SK-N-SH (cell line): ENCODE data around the gene DLGAP5. TPM values are rescaled to one million over a fixed set of nuclear protein-coding genes. Genes with fewer than 3 reads are reported as not detected.

Experiments
- CTCF ChIA-PET: fragments of 300-600, 350-600 bp; formaldehyde crosslinking; extraction: SDS; loops from one replicate; lab custom pipeline; 2021; lab: Yijun Ruan, JAX
- POLR2A ChIA-PET: fragments of 350-600 bp; sonication (Branson Sonifier 250); formaldehyde crosslinking; extraction: SDS; loops from one replicate; lab custom pipeline; 2020; ENCODE audit warnings: antibody characterized with exemption, inconsistent platforms; lab: Yijun Ruan, JAX
- DNase-seq: peaks from one replicate; pipeline ENCODE4 v3.0.0; 2012
- H2AFZ ChIP-seq: fragments of 200-600 bp; sonication (generic); 2 replicates; pipeline ENCODE4 v1.8.1; 2016; ENCODE audit warnings: antibody characterized with exemption, mild to moderate bottlenecking, low read depth
- H3F3A ChIP-seq: fragments of 200-600 bp; sonication (generic); replicated peaks from 2 replicates; pipeline ENCODE3; 2016; ENCODE audit warnings: antibody characterized with exemption, mild to moderate bottlenecking; ENCODE audit not compliant: insufficient read depth
- H3K27ac ChIP-seq, 2 experiments: fragments of 200-500 bp in 1 of 2; fragments of 200-600 bp in 1 of 2; sonication (Bioruptor generic) in 1 of 2; sonication (generic), shearing (Covaris generic) in 1 of 2; 2 replicates each; pipeline versions ENCODE4 v1.5.1 to v1.6.1; 2014 to 2016; ENCODE audit warnings: low read depth in 2 of 2, inconsistent platforms in 1 of 2, low read length in 1 of 2, mild to moderate bottlenecking in 1 of 2, mixed read lengths in 1 of 2
- H3K27me3 ChIP-seq: fragments of 200-600 bp; sonication (generic), shearing (Covaris generic); 2 replicates; pipeline ENCODE4 v1.6.1; 2016; ENCODE audit warnings: mixed run types; ENCODE audit not compliant: insufficient read depth
- H3K36me3 ChIP-seq, 2 experiments: fragments of 200-500 bp in 1 of 2; fragments of 200-600 bp in 1 of 2; sonication (Bioruptor generic) in 1 of 2; sonication (generic) in 1 of 2; replicated peaks in 1 of 2; 2 replicates each; pipeline versions ENCODE3 to v1.5.1; 2014 to 2016; ENCODE audit warnings: low read length in 1 of 2, mild to moderate bottlenecking in 1 of 2; ENCODE audit not compliant: insufficient read depth in 2 of 2, control insufficient read depth in 1 of 2
- H3K4me1 ChIP-seq, 2 experiments: fragments of 200-500 bp in 1 of 2; fragments of 200-600 bp in 1 of 2; sonication (Bioruptor generic) in 1 of 2; sonication (generic), shearing (Covaris generic) in 1 of 2; 2 replicates each; pipeline versions ENCODE4 v1.5.1 to v1.6.1; 2014 to 2016; ENCODE audit warnings: low read depth in 1 of 2, low read length in 1 of 2, mixed run types in 1 of 2; ENCODE audit not compliant: insufficient read depth in 2 of 2, control insufficient read depth in 1 of 2
- H3K4me2 ChIP-seq: fragments of 200-600 bp; sonication (generic), shearing (Covaris generic); 2 replicates; pipeline ENCODE4 v1.6.1; 2017; ENCODE audit warnings: mixed run types
- H3K4me3 ChIP-seq, 2 experiments: fragments of 200-500 bp in 1 of 2; fragments of 200-600 bp in 1 of 2; sonication (Bioruptor generic) in 1 of 2; sonication (generic), shearing (Covaris generic) in 1 of 2; 2 replicates each; pipeline versions ENCODE4 v1.5.1 to v1.8.1; 2014 to 2016; ENCODE audit warnings: low read depth in 2 of 2, inconsistent platforms in 1 of 2, low read length in 1 of 2, mild to moderate bottlenecking in 1 of 2, mixed read lengths in 1 of 2, moderate library complexity in 1 of 2
- H3K79me2 ChIP-seq: fragments of 200-600 bp; sonication (generic); 2 replicates; pipeline ENCODE4 v1.8.1; 2017; ENCODE audit warnings: mild to moderate bottlenecking; ENCODE audit not compliant: insufficient read depth
- H3K9ac ChIP-seq: fragments of 200-600 bp; sonication (generic); 2 replicates; pipeline ENCODE4 v1.6.1; 2017; ENCODE audit warnings: mixed run types
- H3K9me2 ChIP-seq: fragments of 200-600 bp; sonication (generic); 2 replicates; pipeline ENCODE4 v1.6.1; 2017; ENCODE audit warnings: mixed run types
- H3K9me3 ChIP-seq: fragments of 200-600 bp; sonication (generic); 2 replicates; pipeline ENCODE4 v1.6.1; 2017; ENCODE audit warnings: mixed run types, mild to moderate bottlenecking, moderate library complexity
- H4K20me1 ChIP-seq: fragments of 200-600 bp; sonication (generic); 2 replicates; pipeline ENCODE4 v1.6.1; 2017; ENCODE audit warnings: mild to moderate bottlenecking, mixed run types; ENCODE audit not compliant: insufficient read depth
- GATA2 ChIP-seq: sonication (generic); formaldehyde crosslinking; IDR thresholded peaks from 2 replicates; pipeline ENCODE4 v1.5.0; 2020; ENCODE audit warnings: mild to moderate bottlenecking, missing genetic modification reagents
- NFIC ChIP-seq: IDR thresholded peaks from 2 replicates; pipeline ENCODE4 v1.4.0; 2012; ENCODE audit warnings: borderline replicate concordance
- POLR2AphosphoS5 ChIP-seq: IDR thresholded peaks from 2 replicates; pipeline ENCODE4 v1.6.1; 2012; ENCODE audit warnings: low read depth, low read length
- RFX5 ChIP-seq: IDR thresholded peaks from 2 replicates; pipeline ENCODE4 v1.6.1; 2012; ENCODE audit warnings: mild to moderate bottlenecking, improper control_type of control experiment, low read length
- SIN3A ChIP-seq: IDR thresholded peaks from 2 replicates; pipeline ENCODE4 v1.6.1; 2012; ENCODE audit warnings: low read depth, mild to moderate bottlenecking, low read length, moderate library complexity, borderline replicate concordance
- SMC3 ChIP-seq: IDR thresholded peaks from 2 replicates; pipeline ENCODE4 v1.6.1; 2012; ENCODE audit warnings: low read depth, low read length, improper control_type of control experiment
- TAF1 ChIP-seq: IDR thresholded peaks from 2 replicates; pipeline ENCODE4 v1.6.1; 2012; ENCODE audit warnings: low read depth, mild to moderate bottlenecking, low read length, moderate library complexity, borderline replicate concordance
- TCF12 ChIP-seq: IDR thresholded peaks from 2 replicates; pipeline ENCODE4 v1.4.0; 2012
- TEAD4 ChIP-seq: IDR thresholded peaks from 2 replicates; pipeline ENCODE4 v1.4.0; 2012; ENCODE audit warnings: mild to moderate bottlenecking, borderline replicate concordance; ENCODE audit not compliant: insufficient read depth
- YY1 ChIP-seq: IDR thresholded peaks from 2 replicates; pipeline ENCODE4 v1.4.0; 2012; ENCODE audit warnings: low read depth, mild to moderate bottlenecking
- WGBS: methylation state at CpG from one replicate; pipeline ENCODE4 v1.1.6; 2017; ENCODE audit warnings: low lambda C conversion rate; 5-methylcytosine and 5-hydroxymethylcytosine counted together
- polyA plus RNA-seq, 3 experiments: library from polyadenylated mRNA; depleted of rRNA; stranded (reverse); fragments of >200 nt; gene quantifications; 2 replicates each; pipeline ENCODE4 v1.2.3, GENCODE V29; 2012
- TF ChIP-seq, protein P1 (sequence below): IDR thresholded peaks from 2 replicates; pipeline ENCODE4 v1.6.1; 2012; ENCODE audit warnings: mild to moderate bottlenecking, low read depth, low read length, moderate library complexity
- TF ChIP-seq, protein P2 (sequence below): fragments of 200-600 bp; sonication (generic); IDR thresholded peaks from 2 replicates; pipeline ENCODE4 v1.6.1; 2017; ENCODE audit warnings: antibody characterized with exemption, mild to moderate bottlenecking, moderate library complexity

The DLGAP5 gene
- polyA plus RNA-seq, 1 of the 3 experiments (the other 2 are of a cell fraction) = 6.4 TPM

DNA sequence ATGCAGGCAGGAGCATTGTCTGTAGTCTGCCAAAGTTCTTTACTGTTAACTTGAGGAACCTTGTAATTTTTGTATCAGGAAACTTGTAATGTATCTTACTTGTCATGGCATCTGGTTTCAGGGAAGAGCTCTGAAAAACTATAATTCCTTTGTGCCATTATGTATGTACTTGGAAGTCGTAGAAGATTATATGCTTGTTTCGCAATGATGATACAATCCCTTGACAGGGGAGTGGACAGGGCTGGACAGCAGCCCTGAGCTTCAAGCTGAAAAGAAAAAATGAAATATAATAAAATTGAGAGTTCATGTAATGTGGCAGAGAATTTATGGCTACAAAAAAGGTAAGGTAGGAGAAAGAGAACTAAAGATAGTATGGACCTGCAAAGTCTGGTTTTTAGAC, 7.4 kb upstream of the DLGAP5 start:
- POLR2A ChIA-PET = no interaction called here

DNA sequence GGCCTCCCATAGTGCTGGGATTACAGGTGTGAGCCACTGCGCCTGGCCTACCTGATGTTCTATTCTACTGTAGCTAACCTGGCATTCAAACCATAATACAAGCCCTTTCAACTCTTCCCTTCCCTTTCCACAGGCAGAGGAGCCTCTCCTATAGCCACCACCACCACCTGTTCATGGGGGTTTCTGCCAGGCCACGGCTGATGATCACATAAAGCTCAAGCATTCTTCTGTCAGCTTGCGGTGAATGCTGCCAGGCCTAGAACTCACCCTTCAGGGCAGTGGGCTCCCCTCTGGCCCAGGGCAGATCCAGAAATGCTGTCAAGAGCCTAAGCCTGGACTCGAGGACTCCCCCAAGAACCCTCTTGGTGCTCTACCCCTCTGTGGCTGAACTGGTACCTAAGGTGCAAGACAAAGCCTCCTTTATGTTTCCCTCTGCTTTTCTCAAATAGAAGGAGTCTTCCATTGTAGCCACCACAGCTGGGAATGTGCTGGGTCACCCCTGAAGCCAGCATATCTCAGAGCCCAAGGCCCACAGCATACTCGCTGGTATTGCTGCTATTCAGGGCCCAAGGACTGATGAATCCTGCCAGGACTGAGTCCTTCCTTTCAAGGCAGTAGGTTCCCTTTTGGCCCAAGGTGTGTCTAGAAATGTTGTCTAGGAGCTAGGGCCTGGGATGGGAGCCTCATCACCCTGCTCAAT, 3.4 kb upstream of the DLGAP5 start:
- CTCF ChIA-PET = interaction anchor here (1.5 to 1.9 kb wide), 3 partner anchors 17 to 144 kb away, joined by 3 to 4 read pairs (median 3); partner anchors contain the start of gene MAPK1IP1L
- no peak overlapping the region for H3K9ac ChIP-seq
- no peak for TF ChIP-seq SMC3
- no peak for TF ChIP-seq TAF1
- TF ChIP-seq GATA2 (CRISPR knock-in tag) = no peak
- no peak for TF ChIP-seq TEAD4
- TF ChIP-seq, protein P1, sequence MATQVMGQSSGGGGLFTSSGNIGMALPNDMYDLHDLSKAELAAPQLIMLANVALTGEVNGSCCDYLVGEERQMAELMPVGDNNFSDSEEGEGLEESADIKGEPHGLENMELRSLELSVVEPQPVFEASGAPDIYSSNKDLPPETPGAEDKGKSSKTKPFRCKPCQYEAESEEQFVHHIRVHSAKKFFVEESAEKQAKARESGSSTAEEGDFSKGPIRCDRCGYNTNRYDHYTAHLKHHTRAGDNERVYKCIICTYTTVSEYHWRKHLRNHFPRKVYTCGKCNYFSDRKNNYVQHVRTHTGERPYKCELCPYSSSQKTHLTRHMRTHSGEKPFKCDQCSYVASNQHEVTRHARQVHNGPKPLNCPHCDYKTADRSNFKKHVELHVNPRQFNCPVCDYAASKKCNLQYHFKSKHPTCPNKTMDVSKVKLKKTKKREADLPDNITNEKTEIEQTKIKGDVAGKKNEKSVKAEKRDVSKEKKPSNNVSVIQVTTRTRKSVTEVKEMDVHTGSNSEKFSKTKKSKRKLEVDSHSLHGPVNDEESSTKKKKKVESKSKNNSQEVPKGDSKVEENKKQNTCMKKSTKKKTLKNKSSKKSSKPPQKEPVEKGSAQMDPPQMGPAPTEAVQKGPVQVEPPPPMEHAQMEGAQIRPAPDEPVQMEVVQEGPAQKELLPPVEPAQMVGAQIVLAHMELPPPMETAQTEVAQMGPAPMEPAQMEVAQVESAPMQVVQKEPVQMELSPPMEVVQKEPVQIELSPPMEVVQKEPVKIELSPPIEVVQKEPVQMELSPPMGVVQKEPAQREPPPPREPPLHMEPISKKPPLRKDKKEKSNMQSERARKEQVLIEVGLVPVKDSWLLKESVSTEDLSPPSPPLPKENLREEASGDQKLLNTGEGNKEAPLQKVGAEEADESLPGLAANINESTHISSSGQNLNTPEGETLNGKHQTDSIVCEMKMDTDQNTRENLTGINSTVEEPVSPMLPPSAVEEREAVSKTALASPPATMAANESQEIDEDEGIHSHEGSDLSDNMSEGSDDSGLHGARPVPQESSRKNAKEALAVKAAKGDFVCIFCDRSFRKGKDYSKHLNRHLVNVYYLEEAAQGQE = no peak
- TF ChIP-seq, protein P2, sequence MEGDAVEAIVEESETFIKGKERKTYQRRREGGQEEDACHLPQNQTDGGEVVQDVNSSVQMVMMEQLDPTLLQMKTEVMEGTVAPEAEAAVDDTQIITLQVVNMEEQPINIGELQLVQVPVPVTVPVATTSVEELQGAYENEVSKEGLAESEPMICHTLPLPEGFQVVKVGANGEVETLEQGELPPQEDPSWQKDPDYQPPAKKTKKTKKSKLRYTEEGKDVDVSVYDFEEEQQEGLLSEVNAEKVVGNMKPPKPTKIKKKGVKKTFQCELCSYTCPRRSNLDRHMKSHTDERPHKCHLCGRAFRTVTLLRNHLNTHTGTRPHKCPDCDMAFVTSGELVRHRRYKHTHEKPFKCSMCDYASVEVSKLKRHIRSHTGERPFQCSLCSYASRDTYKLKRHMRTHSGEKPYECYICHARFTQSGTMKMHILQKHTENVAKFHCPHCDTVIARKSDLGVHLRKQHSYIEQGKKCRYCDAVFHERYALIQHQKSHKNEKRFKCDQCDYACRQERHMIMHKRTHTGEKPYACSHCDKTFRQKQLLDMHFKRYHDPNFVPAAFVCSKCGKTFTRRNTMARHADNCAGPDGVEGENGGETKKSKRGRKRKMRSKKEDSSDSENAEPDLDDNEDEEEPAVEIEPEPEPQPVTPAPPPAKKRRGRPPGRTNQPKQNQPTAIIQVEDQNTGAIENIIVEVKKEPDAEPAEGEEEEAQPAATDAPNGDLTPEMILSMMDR = no peak
- no peak for TF ChIP-seq YY1
- TF ChIP-seq RFX5 = no peak
- TF ChIP-seq TCF12 = no peak
- TF ChIP-seq, all 33 proteins: peak for 0
- no peak overlapping the region for H3K4me3 ChIP-seq
- no peak overlapping the region for H3K4me2 ChIP-seq
- DNase-seq = no peak
- 85% methylated on average over 4 of the region's 5 CpGs for WGBS
- peaks cover 15% of the 10 kb centered on the region for H3K79me2 ChIP-seq
- H2AFZ ChIP-seq = no peak overlapping the region
- no peaks in the 10 kb centered on the region for H3K9me3 ChIP-seq
- no peaks in the 10 kb centered on the region for H3K9me2 ChIP-seq
- H3F3A ChIP-seq = peaks cover 3% of the 10 kb centered on the region
- H3K27me3 ChIP-seq = no peaks in the 10 kb centered on the region
- POLR2A ChIA-PET = no interaction called here
- H3K36me3 ChIP-seq = no peaks in the 10 kb centered on the region
- H3K27ac ChIP-seq = no peak overlapping the region
- peaks cover 5 to 11% of the 10 kb centered on the region in 2 experiments for H3K4me1 ChIP-seq
- H4K20me1 ChIP-seq = no peaks in the 10 kb centered on the region

More for the DNA sequence above, 7.4 kb upstream of the DLGAP5 start:
- CTCF ChIA-PET = interaction anchor here (0.7 to 1.7 kb wide), 4 partner anchors 9 to 156 kb away, joined by 3 to 5 read pairs (median 4); no protein-coding TSS in a partner anchor
- Histone ChIP-seq H3K4me1 (no peaks in the 10 kb centered on the region), H3K9ac (no peak overlapping the region), H3K36me3 (no peaks in the 10 kb centered on the region), H3K9me3 (no peaks in the 10 kb centered on the region), H3F3A (no peaks in the 10 kb centered on the region), H3K79me2 (no peaks in the 10 kb centered on the region), H4K20me1 (no peaks in the 10 kb centered on the region), H3K4me3 (no peak overlapping the region), H3K27me3 (no peaks in the 10 kb centered on the region), H2AFZ (no peak overlapping the region), H3K4me2 (no peak overlapping the region)
- DNase-seq = no peak
- WGBS = 80% methylated on average over 2 of the region's 2 CpGs
- TF ChIP-seq YY1 = no peak
- no peak for TF ChIP-seq POLR2AphosphoS5
- TF ChIP-seq SIN3A = no peak
- TF ChIP-seq, protein P2 = no peak
- no peak for TF ChIP-seq NFIC
- TF ChIP-seq TAF1 = no peak
- no peak for TF ChIP-seq GATA2 (CRISPR knock-in tag)
- TF ChIP-seq, all 33 proteins: peak for 0
- H3K27ac ChIP-seq = no peak overlapping the region
- no peaks in the 10 kb centered on the region for H3K9me2 ChIP-seq
